Calu3 (cell line): ENCODE measurements around the gene LCP2. TPM values are rescaled to one million over a fixed set of nuclear protein-coding genes. Genes with fewer than 3 reads are reported as not detected.

Experiments used
- BruUV-seq: library from RNA; stranded (reverse); fragments of 400-500 nt; replicated peaks from 2 replicates; lab custom pipeline; 2021; lab: Mats Ljungman, UMichigan
- CTCF ChIA-PET: fragments of 300-600 bp; sonication (Branson Sonifier 250); formaldehyde crosslinking; loops from one replicate; lab custom pipeline; 2022; ENCODE audit warnings: antibody characterized with exemption; lab: Charles Lee
- DNase-seq: peaks from one replicate; pipeline ENCODE4 v3.0.0; 2022
- H3K27ac Mint-ChIP-seq: one replicate; pipeline ENCODE4 v1.8.0; 2022; ENCODE audit warnings: mixed read lengths; ENCODE audit not compliant: unreplicated experiment
- H3K27me3 Mint-ChIP-seq: one replicate; pipeline ENCODE4 v1.8.0; 2022; ENCODE audit warnings: mixed read lengths; ENCODE audit not compliant: unreplicated experiment
- H3K36me3 Mint-ChIP-seq: one replicate; pipeline ENCODE4 v1.8.0; 2022; ENCODE audit warnings: mild to moderate bottlenecking, moderate library complexity, mixed read lengths; ENCODE audit not compliant: insufficient read depth, unreplicated experiment
- H3K4me1 Mint-ChIP-seq: one replicate; pipeline ENCODE4 v1.8.0; 2022; ENCODE audit warnings: mild to moderate bottlenecking, low read depth, mixed read lengths; ENCODE audit not compliant: unreplicated experiment
- H3K4me3 Mint-ChIP-seq: one replicate; pipeline ENCODE4 v1.8.0; 2022; ENCODE audit warnings: mild to moderate bottlenecking, low read depth, moderate library complexity, mixed read lengths; ENCODE audit not compliant: unreplicated experiment
- H3K9me3 Mint-ChIP-seq: one replicate; pipeline ENCODE4 v1.8.0; 2022; ENCODE audit warnings: low read depth, mixed read lengths; ENCODE audit not compliant: unreplicated experiment
- intact Hi-C: fragments of 100-400 bp; cut with micrococcal nuclease; formaldehyde crosslinking; loops from one replicate; pipeline ENCODE4 v1.10.0; 2022; ENCODE audit not compliant: unreplicated experiment
- total RNA-seq: library from RNA; stranded (reverse); gene quantifications from 2 replicates; pipeline ENCODE4 v1.2.3, GENCODE V29; 2022
- TF ChIP-seq, protein P1 (sequence below): fragments of 200-600 bp; IDR thresholded peaks from one replicate; pipeline ENCODE4 v1.8.0; 2022; ENCODE audit warnings: antibody characterized with exemption; ENCODE audit not compliant: unreplicated experiment

The LCP2 gene
- total RNA-seq, 1 experiment from 2014 or later, result not detected

DNA sequence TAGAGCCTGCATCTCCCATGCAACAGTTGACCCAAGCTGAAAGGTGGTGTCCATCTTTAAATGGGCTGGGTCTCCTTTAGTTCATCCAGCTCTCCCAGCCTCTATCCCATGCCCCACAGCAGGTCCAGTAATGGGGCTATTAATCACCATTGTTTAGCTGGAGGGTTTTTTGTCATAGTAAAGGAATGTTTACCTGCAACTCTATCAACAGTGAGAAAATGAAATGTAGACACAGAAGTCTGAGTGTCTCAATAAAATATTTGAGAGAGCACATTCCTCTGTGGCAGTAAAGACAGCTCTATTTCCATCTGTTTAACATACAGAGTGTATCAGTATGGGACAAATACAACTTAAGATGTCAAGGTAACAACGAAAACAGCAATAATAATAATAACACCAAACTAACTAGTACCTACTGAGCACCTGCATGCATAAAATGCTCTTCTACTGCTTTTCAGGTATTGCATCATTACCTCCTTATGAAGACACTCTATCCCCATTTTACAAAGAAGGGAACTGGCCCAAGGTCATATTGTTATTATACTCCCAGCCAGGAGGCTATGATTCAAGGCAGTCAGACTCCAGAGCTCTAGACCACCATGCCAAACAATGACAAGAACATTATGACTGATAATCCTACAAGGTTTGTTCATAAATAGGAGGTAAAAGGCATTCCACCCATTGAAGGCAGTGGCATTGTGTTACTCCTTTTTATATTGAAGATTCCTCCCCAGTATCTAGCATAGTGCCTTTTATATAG, 85.8 kb downstream of the LCP2 start:
- DNase-seq, result no peak
- CTCF ChIA-PET, result interaction anchor here (1.2 kb wide), 1 partner anchor 8 kb away, joined by 3 read pairs; no protein-coding TSS in a partner anchor
- BruUV-seq, result no TSS peak
- H3K27me3 Mint-ChIP-seq, result peaks cover 33% of the 10 kb centered on the region
- no peak overlapping the region for H3K27ac Mint-ChIP-seq
- H3K4me1 Mint-ChIP-seq, result no peaks in the 10 kb centered on the region
- H3K9me3 Mint-ChIP-seq, result no peaks in the 10 kb centered on the region
- intact Hi-C loops, result no loop called here
- H3K36me3 Mint-ChIP-seq, result no peaks in the 10 kb centered on the region
- H3K4me3 Mint-ChIP-seq, result no peak overlapping the region
- TF ChIP-seq, protein P1, sequence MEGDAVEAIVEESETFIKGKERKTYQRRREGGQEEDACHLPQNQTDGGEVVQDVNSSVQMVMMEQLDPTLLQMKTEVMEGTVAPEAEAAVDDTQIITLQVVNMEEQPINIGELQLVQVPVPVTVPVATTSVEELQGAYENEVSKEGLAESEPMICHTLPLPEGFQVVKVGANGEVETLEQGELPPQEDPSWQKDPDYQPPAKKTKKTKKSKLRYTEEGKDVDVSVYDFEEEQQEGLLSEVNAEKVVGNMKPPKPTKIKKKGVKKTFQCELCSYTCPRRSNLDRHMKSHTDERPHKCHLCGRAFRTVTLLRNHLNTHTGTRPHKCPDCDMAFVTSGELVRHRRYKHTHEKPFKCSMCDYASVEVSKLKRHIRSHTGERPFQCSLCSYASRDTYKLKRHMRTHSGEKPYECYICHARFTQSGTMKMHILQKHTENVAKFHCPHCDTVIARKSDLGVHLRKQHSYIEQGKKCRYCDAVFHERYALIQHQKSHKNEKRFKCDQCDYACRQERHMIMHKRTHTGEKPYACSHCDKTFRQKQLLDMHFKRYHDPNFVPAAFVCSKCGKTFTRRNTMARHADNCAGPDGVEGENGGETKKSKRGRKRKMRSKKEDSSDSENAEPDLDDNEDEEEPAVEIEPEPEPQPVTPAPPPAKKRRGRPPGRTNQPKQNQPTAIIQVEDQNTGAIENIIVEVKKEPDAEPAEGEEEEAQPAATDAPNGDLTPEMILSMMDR, result no peak

DNA sequence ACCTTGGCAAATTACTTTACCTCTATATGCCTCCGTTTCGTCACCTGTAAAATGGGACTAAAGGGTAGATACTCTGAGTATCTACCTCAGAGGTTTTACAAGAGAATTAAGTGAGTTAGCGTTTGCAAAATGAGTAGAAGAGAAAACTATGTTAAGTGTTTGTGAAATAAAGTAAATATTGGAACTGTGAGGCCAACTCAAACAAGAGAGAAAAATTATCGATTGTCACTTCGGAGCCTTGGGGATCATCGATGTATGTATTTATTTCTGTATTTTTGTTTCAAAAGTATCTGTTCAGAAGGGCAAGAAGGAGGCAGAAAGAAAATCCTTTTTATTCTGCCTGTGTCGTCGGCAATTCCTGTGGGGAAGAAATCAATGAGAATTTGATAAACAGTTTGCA, 90.6 kb downstream of the LCP2 start:
- H3K36me3 Mint-ChIP-seq, result no peaks in the 10 kb centered on the region
- no TSS peak for BruUV-seq
- no peak overlapping the region for H3K4me3 Mint-ChIP-seq
- DNase-seq, result no peak
- no peaks in the 10 kb centered on the region for H3K9me3 Mint-ChIP-seq
- CTCF ChIA-PET, result no interaction called here
- TF ChIP-seq, protein P1, result no peak
- intact Hi-C loops, result no loop called here
- no peak overlapping the region for H3K27ac Mint-ChIP-seq
- no peaks in the 10 kb centered on the region for H3K4me1 Mint-ChIP-seq
- peaks cover 79% of the 10 kb centered on the region for H3K27me3 Mint-ChIP-seq

- H3K27ac Mint-ChIP-seq, result no peak overlapping the region
- CTCF ChIA-PET, result no interaction called here
- H3K27me3 Mint-ChIP-seq, result peaks cover 86% of the 10 kb centered on the region
- no peak for DNase-seq
- BruUV-seq, result no TSS peak
- intact Hi-C loops, result no loop called here
- H3K4me1 Mint-ChIP-seq, result no peaks in the 10 kb centered on the region
- H3K36me3 Mint-ChIP-seq, result no peaks in the 10 kb centered on the region
- TF ChIP-seq, protein P1, result no peak
- no peaks in the 10 kb centered on the region for H3K9me3 Mint-ChIP-seq
- H3K4me3 Mint-ChIP-seq, result no peak overlapping the region
These were observed 91.4 kb downstream of the LCP2 start for GRCh38 chr5:170206216-170206615.

- H3K9me3 Mint-ChIP-seq, result no peaks in the 10 kb centered on the region
- DNase-seq, result no peak
- TF ChIP-seq, protein P1, result no peak
- H3K27ac Mint-ChIP-seq, result no peak overlapping the region
- no peaks in the 10 kb centered on the region for H3K36me3 Mint-ChIP-seq
- H3K4me3 Mint-ChIP-seq, result no peak overlapping the region
- no TSS peak for BruUV-seq
- no peaks in the 10 kb centered on the region for H3K4me1 Mint-ChIP-seq
- CTCF ChIA-PET, result no interaction called here
- intact Hi-C loops, result no loop called here
- peaks cover 98% of the 10 kb centered on the region for H3K27me3 Mint-ChIP-seq
These were observed 93.4 kb downstream of the LCP2 start for GRCh38 chr5:170204202-170204601.
